NCI-H2196 (cell line): ENCODE measurements around the gene SLCO3A1.

Experiments
- DNase-seq: peaks from one replicate; lab custom pipeline; 2025; ENCODE audit not compliant: unreplicated experiment; lab: John Stamatoyannopoulos, UW

Gene SLCO3A1

GRCh38 chr15:91853511-91853947 is at the start of gene SLCO3A1:
SLCO3A1 (plus strand) TSS chr15:91853708.
- peak; percentile 19 for DNase-seq

- peak; percentile 73 for DNase-seq
Measured at GRCh38 chr15:91807122-91807521, 46.4 kb upstream of the SLCO3A1 start.

GRCh38 chr15:91813924-91814323 is 39.6 kb upstream of the SLCO3A1 start:
- DNase-seq: no peak

- no peak for DNase-seq
Measured at GRCh38 chr15:91816942-91817341, 36.6 kb upstream of the SLCO3A1 start.

- DNase-seq: no peak
Measured at GRCh38 chr15:91821458-91821857, 32.0 kb upstream of the SLCO3A1 start.

- DNase-seq: no peak
Measured at GRCh38 chr15:91824256-91824655, 29.3 kb upstream of the SLCO3A1 start.

- DNase-seq: no peak
Measured at GRCh38 chr15:91826443-91826842, 27.1 kb upstream of the SLCO3A1 start.

- DNase-seq: no peak
Measured at GRCh38 chr15:91833056-91833455, 20.5 kb upstream of the SLCO3A1 start.

GRCh38 chr15:91839867-91840266 is 13.6 kb upstream of the SLCO3A1 start:
- DNase-seq: no peak

GRCh38 chr15:91841861-91842260 is 11.6 kb upstream of the SLCO3A1 start:
- no peak for DNase-seq

- no peak for DNase-seq
Measured at GRCh38 chr15:91844341-91844740, 9.2 kb upstream of the SLCO3A1 start.

- no peak for DNase-seq
Measured at GRCh38 chr15:91844928-91845327, 8.6 kb upstream of the SLCO3A1 start.

- no peak for DNase-seq
Measured at GRCh38 chr15:91845720-91846119, 7.8 kb upstream of the SLCO3A1 start.

- DNase-seq: no peak
Measured at GRCh38 chr15:91849180-91849579, 4.3 kb upstream of the SLCO3A1 start.

- no peak for DNase-seq
Measured at GRCh38 chr15:91849749-91850161, 3.8 kb upstream of the SLCO3A1 start.

- peak; percentile 58 for DNase-seq
Measured at GRCh38 chr15:91852741-91853510, 582 bp upstream of the SLCO3A1 start.

GRCh38 chr15:91853948-91854638 is 585 bp downstream of the SLCO3A1 start:
- no peak for DNase-seq

- DNase-seq: no peak
Measured at GRCh38 chr15:91854639-91854990, 1.1 kb downstream of the SLCO3A1 start.

GRCh38 chr15:91855241-91855640 is 1.7 kb downstream of the SLCO3A1 start:
- DNase-seq: no peak

- DNase-seq: peak; percentile 57
Measured at GRCh38 chr15:91855684-91856489, 2.4 kb downstream of the SLCO3A1 start.

- no peak for DNase-seq
Measured at GRCh38 chr15:91857224-91857585, 3.7 kb downstream of the SLCO3A1 start.

GRCh38 chr15:91857772-91858171 is 4.3 kb downstream of the SLCO3A1 start:
- DNase-seq: no peak
